ENCODE data around the gene KATNB1.

The KATNB1 gene

DNA sequence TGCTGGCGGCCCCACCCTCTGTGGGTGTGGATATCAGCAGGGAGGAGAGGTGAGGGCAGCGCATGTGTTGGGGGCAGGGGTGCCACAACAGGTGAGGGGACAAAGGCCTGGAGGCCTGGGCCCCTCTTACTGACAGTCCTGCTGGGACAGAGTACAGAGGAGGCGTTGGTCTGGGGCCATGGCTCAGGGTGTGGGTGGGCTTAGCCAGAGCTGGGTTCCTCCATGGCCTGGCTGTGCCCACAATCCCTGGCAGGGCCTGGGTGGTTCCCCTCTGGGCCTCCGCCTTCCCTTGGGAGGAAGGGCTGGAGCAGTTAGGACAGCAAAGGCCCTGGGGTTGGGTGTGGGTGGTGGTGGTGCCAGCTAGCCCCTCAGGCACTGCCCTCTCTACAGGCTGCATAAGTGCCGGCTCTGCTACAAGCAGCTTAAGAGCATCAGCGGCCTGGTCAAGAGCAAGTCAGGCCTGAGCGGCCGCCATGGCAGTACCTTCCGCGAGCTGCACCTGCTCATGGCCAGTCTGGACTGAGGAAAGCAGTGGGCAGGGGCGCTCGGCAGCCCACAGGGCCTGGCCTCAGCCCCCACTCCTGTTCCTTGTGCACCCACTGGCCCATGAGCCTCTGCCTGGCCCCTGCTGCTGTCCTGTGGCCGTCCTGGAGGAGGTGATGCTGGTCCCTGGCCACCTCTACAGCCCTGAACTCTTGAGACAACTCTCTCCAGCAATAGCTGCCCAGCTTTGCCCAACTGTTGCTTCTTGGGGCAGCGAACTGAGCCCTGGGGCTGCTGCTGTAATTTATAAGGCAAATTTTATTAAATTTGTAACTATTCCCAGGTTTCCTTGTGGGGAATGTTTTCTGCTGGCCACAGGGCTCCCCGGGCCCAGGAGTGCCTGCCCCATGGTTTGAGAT, 21.1 kb downstream of the KATNB1 start:
- no peak for DNase-seq (ENCODE audit: low read depth in 2 of 2)

DNA sequence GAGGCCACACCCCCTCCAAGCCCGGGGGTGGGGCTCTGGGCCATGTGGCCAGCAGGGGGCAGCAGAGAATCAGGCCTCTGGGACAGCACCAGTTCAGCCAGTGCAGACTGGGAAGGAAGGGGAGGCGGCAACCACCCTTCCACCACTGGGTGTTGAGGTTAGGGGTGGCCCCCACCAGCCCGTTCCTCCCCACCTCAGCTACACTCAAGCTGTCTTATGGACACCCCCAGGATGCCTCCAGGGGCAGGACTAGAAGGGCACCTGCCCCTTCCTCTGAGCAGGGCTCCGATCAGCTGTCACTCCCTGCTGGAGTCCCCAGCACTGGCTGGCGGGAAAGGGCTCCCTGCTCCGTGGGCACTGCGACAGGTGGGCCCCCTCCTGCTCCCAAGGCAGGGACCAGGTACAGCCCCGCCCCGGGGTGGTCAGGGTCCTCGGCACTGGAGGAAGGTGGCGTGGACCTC, 21.8 kb downstream of the KATNB1 start:
- DNase-seq (ENCODE audit: low read depth in 2 of 2) = peak; percentile 78 to 90

GRCh38 chr16:57757883-57758282, 22.3 kb downstream of the KATNB1 start:
- no peak for DNase-seq (ENCODE audit: low read depth in 2 of 2)

- DNase-seq (ENCODE audit: low read depth in 2 of 2) = no peak
Measured at GRCh38 chr16:57758331-57759117, 23.0 kb downstream of the KATNB1 start.

- DNase-seq (ENCODE audit: low read depth in 2 of 2) = no peak
Measured at GRCh38 chr16:57759131-57759530, 23.6 kb downstream of the KATNB1 start.

- no peak for DNase-seq (ENCODE audit: low read depth in 2 of 2)
Measured at GRCh38 chr16:57759541-57760356, 24.2 kb downstream of the KATNB1 start.

- no peak for DNase-seq (ENCODE audit: low read depth in 2 of 2)
Measured at GRCh38 chr16:57760357-57761160, 25.0 kb downstream of the KATNB1 start.

DNA sequence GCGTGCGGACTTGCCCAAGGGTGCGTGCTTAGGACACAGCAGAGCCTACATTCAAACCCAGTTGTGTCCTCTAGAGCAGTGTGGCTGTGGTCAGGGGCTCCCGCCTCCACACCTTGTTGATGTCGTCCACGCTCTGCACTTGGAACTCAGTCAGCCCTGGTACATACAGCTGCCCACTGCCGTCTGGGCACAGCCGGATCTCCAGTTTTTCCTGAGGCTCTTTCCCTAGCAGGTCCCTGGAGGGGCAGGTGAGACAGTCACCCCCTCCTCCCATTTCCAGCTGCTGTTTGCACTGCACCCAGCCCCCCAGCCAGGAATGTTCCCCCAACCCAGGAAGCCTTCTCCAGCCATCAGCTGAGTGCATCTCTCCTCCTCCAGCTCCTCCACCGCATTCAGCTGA, 25.7 kb downstream of the KATNB1 start:
- no peak for DNase-seq (ENCODE audit: low read depth in 2 of 2)

DNA sequence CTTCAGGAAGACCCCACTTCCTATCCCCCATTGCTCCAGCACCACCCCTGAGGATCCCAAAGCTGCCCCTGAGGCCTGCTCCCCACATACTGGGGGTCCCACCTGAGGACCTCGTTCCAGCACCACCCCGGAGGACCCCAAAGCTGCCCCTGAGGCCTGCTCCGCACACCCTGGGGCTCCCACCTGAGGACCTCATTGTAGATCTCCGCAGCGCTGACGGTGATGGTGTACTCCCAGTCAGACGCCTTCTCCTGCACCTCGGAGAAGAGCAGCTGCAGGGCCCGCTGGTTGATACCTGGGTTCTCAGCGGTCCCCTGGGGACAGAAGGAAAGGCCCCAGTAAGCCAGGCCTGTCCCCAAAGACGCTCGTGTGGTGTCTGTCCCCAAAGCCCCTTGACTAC, 26.4 kb downstream of the KATNB1 start:
- no peak for DNase-seq (ENCODE audit: low read depth in 2 of 2)

DNA sequence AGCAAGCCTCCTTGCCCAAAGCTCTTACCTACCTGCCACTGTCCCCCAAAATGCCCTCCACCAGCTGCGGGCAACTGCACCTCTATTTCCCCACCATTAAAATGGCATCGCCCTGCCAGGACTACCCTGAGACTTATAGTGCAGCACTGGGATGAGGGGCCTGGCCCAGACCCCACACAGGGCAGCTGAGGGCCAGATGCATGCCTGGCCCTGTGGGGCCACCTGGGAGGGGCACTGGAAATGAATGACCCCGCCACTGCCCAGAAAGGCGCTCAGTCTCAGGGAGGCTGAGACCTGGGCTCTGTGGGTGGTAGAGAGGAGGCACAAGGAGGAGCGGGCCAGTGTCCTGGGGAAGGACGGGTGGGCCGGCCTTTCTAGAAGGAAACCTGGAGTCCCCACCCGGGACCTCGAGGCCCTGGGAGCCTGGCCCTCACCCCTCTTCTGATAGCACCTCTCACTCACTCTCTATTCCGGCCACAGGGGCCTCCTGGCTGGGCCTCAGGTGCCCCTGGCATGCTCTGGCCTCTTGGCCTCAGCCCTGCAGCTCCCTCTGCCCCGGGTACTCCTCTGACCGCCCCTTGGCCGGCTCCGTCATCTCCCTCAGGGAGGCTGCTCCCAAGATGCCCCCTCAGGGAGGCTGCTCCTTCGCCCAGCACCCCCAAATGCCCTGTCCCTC, 26.9 kb downstream of the KATNB1 start:
- DNase-seq (ENCODE audit: low read depth in 2 of 2) = no peak

GRCh38 chr16:57763285-57764005, 27.9 kb downstream of the KATNB1 start:
- no peak for DNase-seq (ENCODE audit: low read depth in 2 of 2)

DNA sequence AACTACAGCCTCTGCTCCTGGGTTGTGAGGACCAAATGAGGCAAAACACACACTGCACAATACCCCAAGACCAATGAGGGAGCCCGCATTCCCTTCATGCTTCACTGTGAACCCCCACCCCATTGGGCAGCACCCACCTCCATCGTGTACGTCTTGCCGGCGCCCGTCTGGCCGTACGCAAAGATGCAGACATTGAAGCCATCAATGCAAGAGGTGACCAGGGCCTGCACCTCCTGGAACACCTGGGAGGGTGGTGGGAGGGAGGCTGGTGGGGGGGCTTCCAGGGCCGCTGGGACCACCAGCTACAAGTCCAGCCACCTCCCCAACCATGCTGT, 28.4 kb downstream of the KATNB1 start:
- no peak for DNase-seq (ENCODE audit: low read depth in 2 of 2)

DNA sequence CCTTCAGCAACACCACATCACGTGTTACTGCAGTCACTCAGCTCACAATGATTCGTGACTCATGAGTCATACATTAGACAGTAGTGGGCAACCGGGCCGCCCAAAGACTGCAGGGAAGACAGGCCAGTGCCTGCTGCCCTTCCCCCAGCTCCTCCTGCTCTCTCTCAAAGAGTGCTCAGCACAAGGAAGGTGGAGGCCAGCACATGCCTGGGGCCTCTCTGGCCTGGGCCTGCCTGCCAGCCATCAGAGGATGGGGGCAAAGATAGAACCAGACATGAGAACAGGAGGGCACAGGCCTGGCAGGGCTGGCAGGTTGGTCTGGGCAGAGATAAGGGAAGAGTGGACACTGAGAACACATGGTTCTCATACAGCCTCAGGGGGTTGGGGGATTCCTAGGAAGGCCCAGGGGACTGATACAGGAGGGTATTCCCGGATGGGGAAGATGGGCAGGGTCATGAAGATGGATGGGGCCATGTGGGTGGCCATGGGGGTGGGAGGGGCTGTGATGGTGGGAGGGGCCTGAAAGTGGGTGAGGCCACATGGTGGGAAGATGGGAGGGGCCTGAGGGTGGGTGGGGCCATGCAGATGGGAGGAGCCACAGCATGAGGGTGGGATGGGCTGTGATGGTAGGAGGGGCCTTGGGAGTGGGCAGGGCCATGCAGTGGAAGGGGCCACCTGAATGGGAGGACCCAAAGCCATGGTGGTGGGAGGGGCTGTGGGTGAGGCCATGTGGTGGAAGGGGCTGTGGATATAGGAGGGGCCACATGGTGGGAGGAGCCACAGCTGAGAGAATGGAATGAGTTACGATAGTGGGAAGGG, 29.0 kb downstream of the KATNB1 start:
- DNase-seq (ENCODE audit: low read depth in 2 of 2) = no peak

GRCh38 chr16:57765160-57765728, 29.7 kb downstream of the KATNB1 start:
- no peak for DNase-seq (ENCODE audit: low read depth in 2 of 2)

GRCh38 chr16:57766714-57767348, 31.3 kb downstream of the KATNB1 start:
- DNase-seq (ENCODE audit: low read depth in 2 of 2) = no peak

- no peak for DNase-seq (ENCODE audit: low read depth in 2 of 2)
Measured at GRCh38 chr16:57769541-57770145, 34.1 kb downstream of the KATNB1 start.

DNA sequence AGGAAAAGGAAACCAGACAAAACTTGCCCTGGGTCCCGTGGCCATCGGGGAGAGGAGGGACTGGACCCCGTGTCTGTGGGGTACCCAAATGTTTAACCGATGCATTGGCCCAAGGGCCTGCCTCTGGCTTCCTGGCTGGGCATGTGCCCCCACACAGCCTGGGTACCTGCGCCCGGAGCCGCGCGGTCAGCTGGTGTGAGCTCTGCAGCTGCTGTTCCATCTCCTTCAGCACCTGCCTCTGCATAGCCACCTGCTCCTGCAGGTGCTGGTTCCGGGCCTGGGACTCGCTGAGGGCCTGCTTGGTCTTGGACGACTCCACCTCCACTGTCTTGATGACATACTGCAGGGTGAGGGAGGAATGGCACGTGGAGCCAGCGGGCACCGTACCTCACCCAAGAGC, 34.8 kb downstream of the KATNB1 start:
- DNase-seq (ENCODE audit: low read depth in 2 of 2) = no peak

Data from stimulated activated CD4-positive, alpha-beta T cell treated with anti-CD3 and anti-CD28 coated beads, Interleukin-12 subunit alpha, Interleukin-12 subunit beta, amount 100 ng/mL, for 24 hours (primary cell).